PFSK-1 (cell line): ENCODE data around the gene MYO5C.

Experiments used
- FOXP2 ChIP-seq: optimal IDR thresholded peaks from 2 replicates; pipeline ENCODE3; 2011; ENCODE audit warnings: borderline replicate concordance, control low read depth, inconsistent platforms; ENCODE audit not compliant: insufficient read depth; ENCODE audit errors: extremely low read length, extremely low read depth
- POLR2AphosphoS5 ChIP-seq: IDR thresholded peaks from 2 replicates; pipeline ENCODE4 v1.6.1; 2012; ENCODE audit warnings: low read depth, mild to moderate bottlenecking, control low read depth, low read length, moderate library complexity
- REST ChIP-seq, 2 experiments: IDR thresholded peaks; 2 replicates each; pipeline versions ENCODE4 v1.6.1 to v1.8.0; 2011 to 2012; ENCODE audit warnings: low read depth in 2 of 2, low read length in 2 of 2, control low read depth in 1 of 2, inconsistent platforms in 1 of 2, mild to moderate bottlenecking in 1 of 2, moderate library complexity in 1 of 2; ENCODE audit not compliant: insufficient read depth in 1 of 2
- SIN3A ChIP-seq: IDR thresholded peaks from 2 replicates; pipeline ENCODE4 v1.6.1; 2012; ENCODE audit warnings: mild to moderate bottlenecking, low read length, moderate library complexity, borderline replicate concordance; ENCODE audit not compliant: insufficient read depth
- TAF1 ChIP-seq: IDR thresholded peaks from 2 replicates; pipeline ENCODE4 v1.6.1; 2012; ENCODE audit warnings: low read length, control low read depth, borderline replicate concordance; ENCODE audit not compliant: insufficient read depth

MYO5C gene

GRCh38 chr15:52283281-52283680 lies 12.3 kb downstream of the MYO5C start:
- no peak for TF ChIP-seq POLR2AphosphoS5
- TF ChIP-seq SIN3A, result no peak
- TF ChIP-seq REST (IDR thresholded peaks at IDR 0.05; ENCODE audit: insufficient read depth in 1 of 2, low read depth in 2 of 2, low read length in 2 of 2), result no peak
- no peak for TF ChIP-seq TAF1
- no peak for TF ChIP-seq FOXP2

- TF ChIP-seq POLR2AphosphoS5, result no peak
- no peak for TF ChIP-seq REST (IDR thresholded peaks at IDR 0.05; ENCODE audit: insufficient read depth in 1 of 2, low read depth in 2 of 2, low read length in 2 of 2)
- no peak for TF ChIP-seq TAF1
- TF ChIP-seq FOXP2, result no peak
- no peak for TF ChIP-seq SIN3A
These were observed 13.2 kb downstream of the MYO5C start for GRCh38 chr15:52282418-52282817.

- TF ChIP-seq POLR2AphosphoS5 (no peak), FOXP2 (no peak), REST (IDR thresholded peaks at IDR 0.05; ENCODE audit: insufficient read depth in 1 of 2, low read depth in 2 of 2, low read length in 2 of 2) (no peak), TAF1 (no peak), SIN3A (no peak)
These were observed 14.2 kb downstream of the MYO5C start for GRCh38 chr15:52281085-52282035.

GRCh38 chr15:52280326-52281084 lies 15.1 kb downstream of the MYO5C start:
- no peak for TF ChIP-seq REST (IDR thresholded peaks at IDR 0.05; ENCODE audit: insufficient read depth in 1 of 2, low read depth in 2 of 2, low read length in 2 of 2)
- TF ChIP-seq FOXP2, result no peak
- TF ChIP-seq SIN3A, result no peak
- no peak for TF ChIP-seq TAF1
- no peak for TF ChIP-seq POLR2AphosphoS5
